ENCODE data around the gene RUNX1.

The RUNX1 gene

GRCh38 chr21:34797921-34798535, 251.1 kb downstream of the RUNX1 start:
- peaks cover 59% of the 10 kb centered on the region for H3K4me1 ChIP-seq (ENCODE audit: control insufficient read depth, insufficient read depth, low read length)
- H3K9me3 ChIP-seq (replicated peaks; ENCODE audit: low read length) = no peaks in the 10 kb centered on the region
- no peak overlapping the region for H3K4me3 ChIP-seq (ENCODE audit: low read length)
- peaks cover 72% of the 10 kb centered on the region for H3K36me3 ChIP-seq (ENCODE audit: insufficient read depth, low read length)
- H3K4me2 ChIP-seq (ENCODE audit: low read length) = no peak overlapping the region
- H3K27me3 ChIP-seq (ENCODE audit: control insufficient read depth, insufficient read depth, low read length) = no peaks in the 10 kb centered on the region
- no peak overlapping the region for H3K9ac ChIP-seq (ENCODE audit: low read depth, low read length)

GRCh38 chr21:34797201-34797525, 251.9 kb downstream of the RUNX1 start:
- peaks cover 70% of the 10 kb centered on the region for H3K36me3 ChIP-seq (ENCODE audit: insufficient read depth, low read length)
- H3K9me3 ChIP-seq (replicated peaks; ENCODE audit: low read length) = no peaks in the 10 kb centered on the region
- peaks cover 54% of the 10 kb centered on the region for H3K4me1 ChIP-seq (ENCODE audit: control insufficient read depth, insufficient read depth, low read length)
- no peak overlapping the region for H3K4me2 ChIP-seq (ENCODE audit: low read length)
- H3K27me3 ChIP-seq (ENCODE audit: control insufficient read depth, insufficient read depth, low read length) = no peaks in the 10 kb centered on the region
- H3K4me3 ChIP-seq (ENCODE audit: low read length) = no peak overlapping the region
- no peak overlapping the region for H3K9ac ChIP-seq (ENCODE audit: low read depth, low read length)

- Histone ChIP-seq H3K4me2 (ENCODE audit: low read length) (peak overlapping the region; percentile 38), H3K36me3 (ENCODE audit: insufficient read depth, low read length) (peaks cover 65% of the 10 kb centered on the region), H3K9ac (ENCODE audit: low read depth, low read length) (peak overlapping the region; percentile 67), H3K27me3 (ENCODE audit: control insufficient read depth, insufficient read depth, low read length) (no peaks in the 10 kb centered on the region), H3K4me1 (ENCODE audit: control insufficient read depth, insufficient read depth, low read length) (peaks cover 49% of the 10 kb centered on the region), H3K4me3 (ENCODE audit: low read length) (no peak overlapping the region), H3K9me3 (replicated peaks; ENCODE audit: low read length) (no peaks in the 10 kb centered on the region)
Measured at GRCh38 chr21:34796518-34797200, 252.4 kb downstream of the RUNX1 start.

GRCh38 chr21:34795548-34796180, 253.4 kb downstream of the RUNX1 start:
- Histone ChIP-seq H3K4me3 (ENCODE audit: low read length) (peak overlapping the region; percentile 2), H3K4me1 (ENCODE audit: control insufficient read depth, insufficient read depth, low read length) (peaks cover 40% of the 10 kb centered on the region), H3K4me2 (ENCODE audit: low read length) (peak overlapping the region; percentile 38), H3K9me3 (replicated peaks; ENCODE audit: low read length) (no peaks in the 10 kb centered on the region), H3K27me3 (ENCODE audit: control insufficient read depth, insufficient read depth, low read length) (no peaks in the 10 kb centered on the region), H3K9ac (ENCODE audit: low read depth, low read length) (peak overlapping the region; percentile 67), H3K36me3 (ENCODE audit: insufficient read depth, low read length) (peaks cover 65% of the 10 kb centered on the region)

- Histone ChIP-seq H3K9ac (ENCODE audit: low read depth, low read length) (peak overlapping the region; percentile 67), H3K4me1 (ENCODE audit: control insufficient read depth, insufficient read depth, low read length) (peaks cover 40% of the 10 kb centered on the region), H3K9me3 (replicated peaks; ENCODE audit: low read length) (no peaks in the 10 kb centered on the region), H3K36me3 (ENCODE audit: insufficient read depth, low read length) (peaks cover 65% of the 10 kb centered on the region), H3K4me3 (ENCODE audit: low read length) (peak overlapping the region; percentile 2), H3K27me3 (ENCODE audit: control insufficient read depth, insufficient read depth, low read length) (no peaks in the 10 kb centered on the region), H3K4me2 (ENCODE audit: low read length) (peak overlapping the region; percentile 38)
Measured at GRCh38 chr21:34795175-34795547, 253.9 kb downstream of the RUNX1 start.

- Histone ChIP-seq H3K36me3 (ENCODE audit: insufficient read depth, low read length) (peaks cover 65% of the 10 kb centered on the region), H3K4me3 (ENCODE audit: low read length) (no peak overlapping the region), H3K27me3 (ENCODE audit: control insufficient read depth, insufficient read depth, low read length) (no peaks in the 10 kb centered on the region), H3K4me2 (ENCODE audit: low read length) (peak overlapping the region; percentile 38), H3K4me1 (ENCODE audit: control insufficient read depth, insufficient read depth, low read length) (peaks cover 40% of the 10 kb centered on the region), H3K9me3 (replicated peaks; ENCODE audit: low read length) (no peaks in the 10 kb centered on the region), H3K9ac (ENCODE audit: low read depth, low read length) (peak overlapping the region; percentile 67)
Measured at GRCh38 chr21:34794686-34795085, 254.4 kb downstream of the RUNX1 start.

GRCh38 chr21:34793471-34793870, 255.6 kb downstream of the RUNX1 start:
- Histone ChIP-seq H3K9me3 (replicated peaks; ENCODE audit: low read length) (no peaks in the 10 kb centered on the region), H3K4me2 (ENCODE audit: low read length) (no peak overlapping the region), H3K9ac (ENCODE audit: low read depth, low read length) (no peak overlapping the region), H3K4me1 (ENCODE audit: control insufficient read depth, insufficient read depth, low read length) (peaks cover 40% of the 10 kb centered on the region), H3K4me3 (ENCODE audit: low read length) (no peak overlapping the region), H3K27me3 (ENCODE audit: control insufficient read depth, insufficient read depth, low read length) (no peaks in the 10 kb centered on the region), H3K36me3 (ENCODE audit: insufficient read depth, low read length) (peaks cover 65% of the 10 kb centered on the region)

- Histone ChIP-seq H3K36me3 (ENCODE audit: insufficient read depth, low read length) (peaks cover 56% of the 10 kb centered on the region), H3K9ac (ENCODE audit: low read depth, low read length) (no peak overlapping the region), H3K27me3 (ENCODE audit: control insufficient read depth, insufficient read depth, low read length) (no peaks in the 10 kb centered on the region), H3K4me2 (ENCODE audit: low read length) (no peak overlapping the region), H3K4me3 (ENCODE audit: low read length) (no peak overlapping the region), H3K9me3 (replicated peaks; ENCODE audit: low read length) (no peaks in the 10 kb centered on the region), H3K4me1 (ENCODE audit: control insufficient read depth, insufficient read depth, low read length) (peaks cover 35% of the 10 kb centered on the region)
Measured at GRCh38 chr21:34792504-34793089, 256.5 kb downstream of the RUNX1 start.

GRCh38 chr21:34791776-34792503, 257.2 kb downstream of the RUNX1 start:
- Histone ChIP-seq H3K9ac (ENCODE audit: low read depth, low read length) (no peak overlapping the region), H3K4me3 (ENCODE audit: low read length) (no peak overlapping the region), H3K27me3 (ENCODE audit: control insufficient read depth, insufficient read depth, low read length) (no peaks in the 10 kb centered on the region), H3K9me3 (replicated peaks; ENCODE audit: low read length) (no peaks in the 10 kb centered on the region), H3K4me1 (ENCODE audit: control insufficient read depth, insufficient read depth, low read length) (peaks cover 28% of the 10 kb centered on the region), H3K36me3 (ENCODE audit: insufficient read depth, low read length) (peaks cover 50% of the 10 kb centered on the region), H3K4me2 (ENCODE audit: low read length) (no peak overlapping the region)

- Histone ChIP-seq H3K36me3 (ENCODE audit: insufficient read depth, low read length) (peaks cover 39% of the 10 kb centered on the region), H3K4me1 (ENCODE audit: control insufficient read depth, insufficient read depth, low read length) (peaks cover 17% of the 10 kb centered on the region), H3K27me3 (ENCODE audit: control insufficient read depth, insufficient read depth, low read length) (no peaks in the 10 kb centered on the region), H3K4me3 (ENCODE audit: low read length) (no peak overlapping the region), H3K9ac (ENCODE audit: low read depth, low read length) (no peak overlapping the region), H3K9me3 (replicated peaks; ENCODE audit: low read length) (no peaks in the 10 kb centered on the region), H3K4me2 (ENCODE audit: low read length) (no peak overlapping the region)
Measured at GRCh38 chr21:34790834-34791233, 258.3 kb downstream of the RUNX1 start.

GRCh38 chr21:34790341-34790740, 258.8 kb downstream of the RUNX1 start:
- H3K36me3 ChIP-seq (ENCODE audit: insufficient read depth, low read length) = peaks cover 38% of the 10 kb centered on the region
- no peak overlapping the region for H3K4me3 ChIP-seq (ENCODE audit: low read length)
- H3K4me2 ChIP-seq (ENCODE audit: low read length) = no peak overlapping the region
- H3K9me3 ChIP-seq (replicated peaks; ENCODE audit: low read length) = no peaks in the 10 kb centered on the region
- H3K4me1 ChIP-seq (ENCODE audit: control insufficient read depth, insufficient read depth, low read length) = peaks cover 12% of the 10 kb centered on the region
- H3K9ac ChIP-seq (ENCODE audit: low read depth, low read length) = no peak overlapping the region
- no peaks in the 10 kb centered on the region for H3K27me3 ChIP-seq (ENCODE audit: control insufficient read depth, insufficient read depth, low read length)

Measured in skeletal muscle satellite cell (primary cell).